Panc1 (cell line): Measurements from ENCODE around the gene FGF23. TPM values are rescaled to one million over a fixed set of nuclear protein-coding genes. Genes with fewer than 3 reads are reported as not detected.

Experiments used
- ATAC-seq: fragments of 200-7000 bp; cut with Tn5 transposase; 2 replicates; pipeline ENCODE4 v1.9.1; 2020; ENCODE audit warnings: mild to moderate bottlenecking, moderate library complexity
- BruUV-seq: library from RNA; stranded (reverse); fragments of 400-500 nt; replicated peaks from 2 replicates; lab custom pipeline; 2021; lab: Mats Ljungman, UMichigan
- CTCF ChIA-PET: fragments of 300-600 bp; sonication (Branson Sonifier 250); formaldehyde crosslinking; loops from one replicate; lab custom pipeline; 2022; ENCODE audit warnings: antibody characterized with exemption; lab: Charles Lee
- POLR2A ChIA-PET: fragments of 300-600 bp; sonication (Branson Sonifier 250); formaldehyde crosslinking; loops from one replicate; lab custom pipeline; 2022; ENCODE audit warnings: antibody characterized with exemption; lab: Charles Lee
- DNase-seq: peaks from one replicate; pipeline ENCODE4 v3.0.0-alpha.2; 2010; ENCODE audit warnings: low read depth, low spot score
- H3K27ac ChIP-seq: 2 replicates; pipeline ENCODE4 v1.5.1; 2011; ENCODE audit warnings: mild to moderate bottlenecking, low read length, inconsistent platforms
- H3K27me3 ChIP-seq: fragments of 200-500 bp; sonication (Bioruptor generic); 2 replicates; pipeline ENCODE4 v1.6.0; 2014; ENCODE audit warnings: low read length, inconsistent platforms; ENCODE audit not compliant: control insufficient read depth, insufficient read depth
- H3K36me3 ChIP-seq: fragments of 200-500 bp; sonication (Bioruptor generic); 2 replicates; pipeline ENCODE4 v1.5.1; 2014; ENCODE audit warnings: inconsistent platforms, mild to moderate bottlenecking, low read length, moderate library complexity; ENCODE audit not compliant: control insufficient read depth, insufficient read depth
- H3K4me1 ChIP-seq: 2 replicates; pipeline ENCODE4 v1.5.1; 2011; ENCODE audit warnings: inconsistent platforms, mild to moderate bottlenecking, low read length, moderate library complexity; ENCODE audit not compliant: control insufficient read depth, insufficient read depth
- H3K4me3 ChIP-seq, 2 experiments: 2 replicates each; pipeline ENCODE4 v1.5.1; 2011 to 2012; ENCODE audit warnings: low read depth in 2 of 2, low read length in 2 of 2, mild to moderate bottlenecking in 2 of 2, inconsistent platforms in 1 of 2, moderate library complexity in 1 of 2
- H3K9me3 ChIP-seq: fragments of 200-500 bp; sonication (Bioruptor generic); 2 replicates; pipeline ENCODE4 v1.5.1; 2014; ENCODE audit warnings: low read depth, mild to moderate bottlenecking, inconsistent platforms, low read length, moderate library complexity; ENCODE audit not compliant: control insufficient read depth, insufficient read depth
- CTCF ChIP-seq: fragments of 450-650 bp; IDR thresholded peaks from 2 replicates; pipeline ENCODE4 v1.5.1; 2017; ENCODE audit warnings: mild to moderate bottlenecking
- POLR2AphosphoS5 ChIP-seq: IDR thresholded peaks from 2 replicates; pipeline ENCODE4 v1.6.1; 2012; ENCODE audit warnings: mild to moderate bottlenecking, low read depth, low read length, moderate library complexity
- REST ChIP-seq, 2 experiments: IDR thresholded peaks; 2 replicates each; pipeline ENCODE4 v1.6.1; 2011 to 2012; ENCODE audit warnings: low read depth in 2 of 2, control low read depth in 1 of 2, low read length in 1 of 2, mild to moderate bottlenecking in 1 of 2, moderate library complexity in 1 of 2; ENCODE audit not compliant: insufficient read depth in 1 of 2
- SIN3A ChIP-seq: IDR thresholded peaks from 2 replicates; pipeline ENCODE4 v1.6.1; 2012; ENCODE audit warnings: low read depth, mild to moderate bottlenecking, low read length, moderate library complexity, borderline replicate concordance; ENCODE audit not compliant: insufficient read depth
- TCF7L2 ChIP-seq: IDR thresholded peaks from 2 replicates; pipeline ENCODE4 v1.6.1; 2011; ENCODE audit warnings: mild to moderate bottlenecking, low read depth, low read length, inconsistent platforms
- in situ Hi-C: cut with HindIII; loops from 2 replicates; pipeline ENCODE4 v1.10.0; 2016; ENCODE audit warnings: low sequenced_read_pairs, low pct_unique_long_range_greater_than_20kb
- intact Hi-C: fragments of 100-400 bp; cut with micrococcal nuclease; formaldehyde crosslinking; loops from one replicate; pipeline ENCODE4 v1.10.0; 2022; ENCODE audit not compliant: unreplicated experiment
- total RNA-seq: library from RNA; stranded (reverse); gene quantifications from one replicate; pipeline ENCODE4 v1.2.1, GENCODE V29; 2021; ENCODE audit not compliant: unreplicated experiment

The FGF23 gene
- total RNA-seq, 1 experiment from 2014 or later = not detected

GRCh38 chr12:4386801-4387200 is 7.3 kb upstream of the FGF23 start:
- no peak for ATAC-seq
- intact Hi-C loops = no loop called here
- Histone ChIP-seq H3K27ac (no peak overlapping the region), H3K4me1 (no peaks in the 10 kb centered on the region), H3K9me3 (no peaks in the 10 kb centered on the region), H3K36me3 (no peaks in the 10 kb centered on the region), H3K4me3 (no peak overlapping the region), H3K27me3 (peaks cover under 1% of the 10 kb centered on the region; the same call in 1 of the 2 replicates)
- TF ChIP-seq CTCF = no peak
- TF ChIP-seq REST (IDR thresholded peaks at IDR 0.05; ENCODE audit: insufficient read depth in 1 of 2, low read depth in 2 of 2, low read length in 1 of 2) = no peak
- TF ChIP-seq POLR2AphosphoS5 = no peak
- no peak for TF ChIP-seq SIN3A
- no peak for TF ChIP-seq TCF7L2
- no peak for DNase-seq
- ChIA-PET POLR2A (no interaction called here), CTCF (no interaction called here)
- in situ Hi-C loops = no loop called here
- no TSS peak for BruUV-seq

GRCh38 chr12:4383304-4383865 is 3.9 kb upstream of the FGF23 start:
- DNase-seq (no peak), ATAC-seq (peak; percentile 34; the same call in 1 of the 2 replicates)
- ChIA-PET CTCF (no interaction called here), POLR2A (no interaction called here)
- H3K36me3 ChIP-seq = no peaks in the 10 kb centered on the region
- H3K27me3 ChIP-seq = peaks cover 6% of the 10 kb centered on the region
- no TSS peak for BruUV-seq
- TF ChIP-seq REST (IDR thresholded peaks at IDR 0.05; ENCODE audit: insufficient read depth in 1 of 2, low read depth in 2 of 2, low read length in 1 of 2) (no peak), CTCF (peak; percentile 22), SIN3A (no peak), POLR2AphosphoS5 (no peak), TCF7L2 (no peak)
- in situ Hi-C loops (no loop called here), intact Hi-C loops (no loop called here)
- H3K4me3 ChIP-seq = no peak overlapping the region
- no peaks in the 10 kb centered on the region for H3K9me3 ChIP-seq
- H3K27ac ChIP-seq = no peak overlapping the region
- H3K4me1 ChIP-seq = no peaks in the 10 kb centered on the region
